Lung (tissue), 12 donors: ENCODE results near the gene GALR1. TPM values are rescaled to one million over a fixed set of nuclear protein-coding genes. Genes with fewer than 3 reads are reported as not detected.

Experiments
- ATAC-seq: fragments of 200-7000 bp; cut with Tn5 transposase; one replicate; pipeline ENCODE4 v1.9.1; 2020; ENCODE audit warnings: moderate number of reproducible peaks; ENCODE audit not compliant: insufficient read depth, low FRiP score
- DNase-seq, 3 donors: peaks; one replicate each; pipeline ENCODE4 v3.0.0-alpha.2; 2013 to 2017
- H3K27ac ChIP-seq, 2 donors: one replicate each; pipeline ENCODE4 v1.5.1; 2013; ENCODE audit warnings: mild to moderate bottlenecking in 2 of 2, moderate library complexity in 2 of 2, control low read depth in 1 of 2, inconsistent platforms in 1 of 2, low read depth in 1 of 2, low read length in 1 of 2
- H3K27me3 ChIP-seq, 3 donors: one replicate each; pipeline ENCODE4 v1.5.1; 2013; ENCODE audit warnings: low read length in 2 of 3; ENCODE audit not compliant: control insufficient read depth in 3 of 3, insufficient read depth in 3 of 3
- H3K36me3 ChIP-seq, 4 donors: one replicate each; pipeline ENCODE4 v1.5.1; 2013; ENCODE audit warnings: low read length in 4 of 4, mild to moderate bottlenecking in 1 of 4, moderate library complexity in 1 of 4; ENCODE audit not compliant: control insufficient read depth in 4 of 4, insufficient read depth in 4 of 4
- H3K4me1 ChIP-seq, 5 donors: one replicate each; pipeline ENCODE4 v1.5.1; 2013; ENCODE audit warnings: low read length in 5 of 5, mild to moderate bottlenecking in 2 of 5, moderate library complexity in 1 of 5; ENCODE audit not compliant: control insufficient read depth in 5 of 5, insufficient read depth in 5 of 5
- H3K4me3 ChIP-seq: one replicate; pipeline ENCODE4 v1.5.1; 2013; ENCODE audit warnings: mild to moderate bottlenecking, control low read depth, moderate library complexity
- H3K9ac ChIP-seq, 2 donors: one replicate each; pipeline ENCODE4 v1.5.1; 2013; ENCODE audit warnings: low read length in 2 of 2, control low read depth in 1 of 2; ENCODE audit not compliant: insufficient read depth in 1 of 2
- H3K9me3 ChIP-seq, 4 donors: one replicate each; pipeline ENCODE4 v1.5.1; 2013; ENCODE audit warnings: low read length in 3 of 4, mild to moderate bottlenecking in 1 of 4, moderate library complexity in 1 of 4; ENCODE audit not compliant: control insufficient read depth in 4 of 4, insufficient read depth in 3 of 4
- WGBS, 2 donors: extraction: QIAGEN DNeasy Blood & Tissue Kit; methylation state at CpG; one replicate each; pipeline ENCODE4 v1.1.7; 2013; 5-methylcytosine and 5-hydroxymethylcytosine counted together
- polyA plus RNA-seq, 2 donors: library from polyadenylated mRNA; stranded (reverse); fragments of 200-250 nt; gene quantifications; one replicate each; pipeline ENCODE4 v1.2.1, GENCODE V29; 2013
- total RNA-seq, 2 donors: library from RNA; depleted of rRNA in 1 of 2; stranded (reverse); fragments of >200 nt in 1 of 2; gene quantifications; one replicate each; pipeline ENCODE4 v1.2.1, GENCODE V29; 2014 to 2021
- TF ChIP-seq, protein P1 (sequence below): IDR thresholded peaks from 2 replicates; pipeline ENCODE4 v1.5.1; 2012; ENCODE audit warnings: mild to moderate bottlenecking; ENCODE audit errors: control extremely low read depth, extremely low read depth
- donor health status: control.
- donor health status: control.
- donor health status: Bipolar disorder and iron deficiency.
- donor health status: healthy.
- donor health status: DM: yes; HTN: yes; CAD: no.

Gene GALR1
- total and polyA plus RNA-seq, 4 donors: under 0.01 to 0.03 TPM; not detected in 2

GRCh38 chr18:77250501-77250925 is 865 bp downstream of the GALR1 start:
- ATAC-seq (no peak), DNase-seq (no peak)
- H3K36me3 ChIP-seq: no peaks in the 10 kb centered on the region
- peaks cover 33 to 46% (median 39%) of the 10 kb centered on the region in 3 donors for H3K27me3 ChIP-seq
- TF ChIP-seq, protein P1, sequence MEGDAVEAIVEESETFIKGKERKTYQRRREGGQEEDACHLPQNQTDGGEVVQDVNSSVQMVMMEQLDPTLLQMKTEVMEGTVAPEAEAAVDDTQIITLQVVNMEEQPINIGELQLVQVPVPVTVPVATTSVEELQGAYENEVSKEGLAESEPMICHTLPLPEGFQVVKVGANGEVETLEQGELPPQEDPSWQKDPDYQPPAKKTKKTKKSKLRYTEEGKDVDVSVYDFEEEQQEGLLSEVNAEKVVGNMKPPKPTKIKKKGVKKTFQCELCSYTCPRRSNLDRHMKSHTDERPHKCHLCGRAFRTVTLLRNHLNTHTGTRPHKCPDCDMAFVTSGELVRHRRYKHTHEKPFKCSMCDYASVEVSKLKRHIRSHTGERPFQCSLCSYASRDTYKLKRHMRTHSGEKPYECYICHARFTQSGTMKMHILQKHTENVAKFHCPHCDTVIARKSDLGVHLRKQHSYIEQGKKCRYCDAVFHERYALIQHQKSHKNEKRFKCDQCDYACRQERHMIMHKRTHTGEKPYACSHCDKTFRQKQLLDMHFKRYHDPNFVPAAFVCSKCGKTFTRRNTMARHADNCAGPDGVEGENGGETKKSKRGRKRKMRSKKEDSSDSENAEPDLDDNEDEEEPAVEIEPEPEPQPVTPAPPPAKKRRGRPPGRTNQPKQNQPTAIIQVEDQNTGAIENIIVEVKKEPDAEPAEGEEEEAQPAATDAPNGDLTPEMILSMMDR: no peak
- WGBS, 2 donors: 3 to 5% methylated on average over 37 to 40 of the region's 40 CpGs
- H3K9ac ChIP-seq: no peak overlapping the region
- H3K9me3 ChIP-seq: peaks cover 0 to 8% (median 3%) of the 10 kb centered on the region in 4 donors
- peaks cover 0 to 16% (median 0%) of the 10 kb centered on the region in 5 donors for H3K4me1 ChIP-seq
- H3K4me3 ChIP-seq: no peak overlapping the region
- H3K27ac ChIP-seq: no peak overlapping the region

DNA sequence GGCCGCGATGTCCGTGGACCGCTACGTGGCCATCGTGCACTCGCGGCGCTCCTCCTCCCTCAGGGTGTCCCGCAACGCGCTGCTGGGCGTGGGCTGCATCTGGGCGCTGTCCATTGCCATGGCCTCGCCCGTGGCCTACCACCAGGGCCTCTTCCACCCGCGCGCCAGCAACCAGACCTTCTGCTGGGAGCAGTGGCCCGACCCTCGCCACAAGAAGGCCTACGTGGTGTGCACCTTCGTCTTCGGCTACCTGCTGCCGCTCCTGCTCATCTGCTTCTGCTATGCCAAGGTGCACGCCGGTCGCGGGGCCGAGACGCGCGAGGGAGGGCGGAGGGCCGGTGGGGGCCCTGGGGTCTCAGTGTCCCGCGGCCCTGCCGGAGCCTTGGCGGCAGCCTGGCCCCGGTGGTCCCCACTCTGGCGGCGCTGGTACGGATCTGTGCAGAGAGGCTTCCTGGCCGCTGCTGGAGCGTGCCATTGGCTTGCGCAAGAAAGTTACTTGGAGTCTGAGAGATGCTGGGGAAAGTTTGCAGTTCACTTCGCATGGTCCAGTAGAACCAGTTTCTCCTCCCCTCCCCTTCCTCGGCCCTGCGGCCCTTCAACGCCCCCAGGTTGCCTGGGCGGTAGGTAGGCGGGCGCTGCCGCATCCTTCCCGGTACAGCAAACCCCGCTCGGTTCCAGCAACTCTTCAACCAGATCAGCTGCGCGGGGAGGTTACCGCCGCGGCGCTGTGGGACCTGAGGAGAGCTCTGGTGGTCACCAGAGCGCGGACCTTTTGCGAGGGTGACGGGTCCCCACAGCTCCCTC is 1.5 kb downstream of the GALR1 start:
- 4% methylated on average over 58 to 67 of the region's 67 CpGs for WGBS, 2 donors
- Histone ChIP-seq H3K27ac (no peak overlapping the region), H3K9me3 (peaks cover 0 to 8% (median 3%) of the 10 kb centered on the region in 4 donors), H3K36me3 (no peaks in the 10 kb centered on the region), H3K9ac (no peak overlapping the region), H3K27me3 (peaks cover 33 to 42% (median 39%) of the 10 kb centered on the region in 3 donors), H3K4me3 (no peak overlapping the region), H3K4me1 (peaks cover 0 to 16% (median 0%) of the 10 kb centered on the region in 5 donors)
- TF ChIP-seq, protein P1: no peak
- peak in 1 of 3 donors; percentile 25 for DNase-seq
- ATAC-seq: no peak

GRCh38 chr18:77251730-77252050 is 2.0 kb downstream of the GALR1 start:
- TF ChIP-seq, protein P1: no peak
- Histone ChIP-seq H3K36me3 (no peaks in the 10 kb centered on the region), H3K27ac (no peak overlapping the region), H3K4me3 (no peak overlapping the region), H3K4me1 (peaks cover 0 to 16% (median 0%) of the 10 kb centered on the region in 5 donors), H3K9me3 (peaks cover 0 to 8% (median 3%) of the 10 kb centered on the region in 4 donors), H3K27me3 (peaks cover 33 to 38% (median 38%) of the 10 kb centered on the region in 3 donors), H3K9ac (no peak overlapping the region)
- WGBS, 2 donors: 9% methylated on average over 17 to 20 of the region's 20 CpGs
- ATAC-seq (no peak), DNase-seq (no peak)
